SHP77 (cell line): ENCODE measurements around the gene CEP83.
"Not testable (repeated sequence)": the region's sequence is repeated elsewhere in the genome, so short reads cannot be mapped to it uniquely, and the experiment has no call there.

Experiments used
- DNase-seq, 2 experiments: peaks; one replicate each; lab custom pipeline; 2025; lab: John Stamatoyannopoulos, UW

CEP83 gene, protein sequence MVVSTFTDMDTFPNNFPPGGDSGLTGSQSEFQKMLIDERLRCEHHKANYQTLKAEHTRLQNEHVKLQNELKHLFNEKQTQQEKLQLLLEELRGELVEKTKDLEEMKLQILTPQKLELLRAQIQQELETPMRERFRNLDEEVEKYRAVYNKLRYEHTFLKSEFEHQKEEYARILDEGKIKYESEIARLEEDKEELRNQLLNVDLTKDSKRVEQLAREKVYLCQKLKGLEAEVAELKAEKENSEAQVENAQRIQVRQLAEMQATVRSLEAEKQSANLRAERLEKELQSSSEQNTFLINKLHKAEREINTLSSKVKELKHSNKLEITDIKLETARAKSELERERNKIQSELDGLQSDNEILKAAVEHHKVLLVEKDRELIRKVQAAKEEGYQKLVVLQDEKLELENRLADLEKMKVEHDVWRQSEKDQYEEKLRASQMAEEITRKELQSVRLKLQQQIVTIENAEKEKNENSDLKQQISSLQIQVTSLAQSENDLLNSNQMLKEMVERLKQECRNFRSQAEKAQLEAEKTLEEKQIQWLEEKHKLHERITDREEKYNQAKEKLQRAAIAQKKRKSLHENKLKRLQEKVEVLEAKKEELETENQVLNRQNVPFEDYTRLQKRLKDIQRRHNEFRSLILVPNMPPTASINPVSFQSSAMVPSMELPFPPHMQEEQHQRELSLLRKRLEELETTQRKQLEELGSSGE

DNA sequence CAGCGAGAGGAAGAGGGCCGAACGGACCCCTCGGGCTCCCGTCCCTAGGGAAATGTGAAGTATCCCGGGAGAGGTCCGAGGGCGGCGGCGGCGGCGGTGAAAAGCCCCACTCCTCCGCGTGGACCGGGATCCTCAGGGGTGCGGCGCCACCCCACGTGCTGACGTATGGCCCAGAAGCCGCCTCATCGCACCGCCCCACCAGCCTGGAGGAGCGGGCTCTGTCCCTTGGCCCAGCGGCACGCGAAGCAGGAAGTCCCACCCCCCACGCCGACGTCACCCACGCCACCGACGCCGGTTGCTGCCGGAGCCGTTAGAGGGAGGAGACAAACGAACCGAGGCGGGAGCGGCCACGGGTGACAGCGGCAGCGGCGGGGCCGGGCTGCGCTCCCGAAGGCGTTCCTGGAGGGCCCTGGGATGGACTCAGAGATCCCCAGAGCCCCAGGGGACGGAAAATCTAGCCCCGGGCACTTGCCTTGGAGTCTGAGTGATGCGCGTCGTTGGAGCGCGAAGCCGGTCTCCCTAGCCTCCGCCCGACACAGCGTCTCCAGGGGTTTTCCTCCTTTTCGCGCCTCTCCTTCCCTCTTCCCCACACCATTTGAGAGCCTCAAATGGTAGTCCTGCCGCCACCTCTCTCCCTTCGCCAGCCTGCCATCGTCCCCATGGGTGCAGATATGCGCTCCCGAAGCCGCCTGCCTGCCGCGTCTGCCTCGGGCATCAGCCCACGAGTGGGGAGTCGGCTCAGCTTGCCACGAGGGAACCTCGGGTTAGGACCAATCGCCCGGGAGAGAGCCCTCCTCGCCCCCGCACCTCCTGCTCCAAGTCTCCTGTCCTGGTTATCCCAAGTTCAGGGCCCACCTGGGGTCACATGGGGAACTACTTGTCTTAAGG lies at the start of gene CEP83:
CEP83 (minus strand) TSS at position 140 of the 888 bp plus-strand sequence. CDS start 47,377 bp downstream, outside the sequence.
- DNase-seq = peak; percentile 71 to 88

DNA sequence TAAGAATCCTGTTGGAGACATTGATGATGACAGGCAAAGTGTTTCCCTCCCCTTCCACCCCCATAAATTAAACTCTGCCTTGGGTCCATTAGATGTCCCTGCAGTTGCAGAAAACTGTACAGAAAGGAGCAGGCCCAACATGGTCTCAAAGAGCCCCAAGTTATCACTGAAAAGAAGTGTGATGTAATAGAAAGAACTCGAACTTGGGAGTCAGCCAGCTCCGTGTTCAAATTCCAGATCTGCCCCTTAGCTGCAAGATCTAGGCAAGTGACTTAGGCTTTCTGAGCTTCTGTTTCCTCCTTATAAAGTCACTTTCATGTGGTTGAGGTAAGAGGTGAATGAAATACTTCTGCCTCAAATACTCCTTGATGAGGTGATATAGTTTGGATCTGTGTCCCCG lies 49.6 kb upstream of the CEP83 start:
- DNase-seq = no peak

DNA sequence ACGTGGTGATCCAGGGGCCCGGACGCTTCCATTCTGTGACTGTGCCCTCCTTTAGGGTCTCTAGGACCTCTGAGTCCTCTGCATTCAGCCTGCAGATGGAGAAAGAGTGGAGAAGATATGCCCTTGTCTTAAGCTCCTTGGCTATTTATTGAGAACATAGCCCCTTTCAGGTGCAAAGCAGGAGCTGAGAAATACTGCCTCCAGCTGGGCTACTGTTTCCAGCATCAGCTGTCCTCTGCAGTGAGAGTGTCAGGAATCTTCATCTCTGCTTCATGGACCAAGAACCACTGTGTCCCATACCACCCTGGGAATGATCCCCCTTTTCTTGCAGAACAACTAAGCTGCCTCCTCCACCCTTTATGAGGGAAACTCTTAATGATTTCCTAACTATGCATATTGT lies 47.8 kb upstream of the CEP83 start:
- no peak for DNase-seq

DNA sequence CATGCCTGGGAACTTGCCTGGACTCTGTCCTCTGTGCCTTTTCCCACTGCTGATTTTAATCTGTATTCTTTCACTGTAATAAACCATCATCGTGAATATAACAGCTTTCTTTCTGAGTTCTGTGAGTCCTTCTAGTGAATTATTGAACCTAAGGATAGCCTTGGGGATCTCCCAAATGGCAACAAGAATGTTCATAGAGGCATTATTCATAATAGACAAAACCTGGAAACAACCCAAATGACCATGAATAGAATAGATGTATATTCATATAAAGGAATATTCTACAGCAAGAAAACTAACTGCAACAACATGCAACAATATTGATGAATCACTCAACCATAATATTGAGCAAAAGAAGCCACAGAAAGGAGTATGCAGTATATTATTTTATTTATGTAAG lies 44.7 kb upstream of the CEP83 start:
- DNase-seq = no peak

DNA sequence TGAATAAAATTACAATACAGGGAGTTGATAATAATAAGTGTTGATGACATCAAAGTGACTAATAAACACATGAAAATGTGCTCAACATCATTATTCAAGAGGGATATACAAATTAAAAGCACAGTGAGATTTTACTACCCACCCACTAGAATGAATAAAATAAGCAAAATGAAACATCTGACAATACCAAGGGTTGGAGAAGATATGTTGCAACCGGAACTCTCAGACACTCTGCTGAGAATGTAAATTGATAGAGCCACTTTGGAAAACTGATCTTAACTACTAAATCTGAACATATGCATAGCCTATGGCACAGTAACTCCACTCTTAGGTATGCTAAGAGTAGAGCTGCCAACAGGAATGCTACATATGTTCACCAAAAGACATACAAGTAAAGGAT lies 44.0 kb upstream of the CEP83 start:
- DNase-seq = no peak

DNA sequence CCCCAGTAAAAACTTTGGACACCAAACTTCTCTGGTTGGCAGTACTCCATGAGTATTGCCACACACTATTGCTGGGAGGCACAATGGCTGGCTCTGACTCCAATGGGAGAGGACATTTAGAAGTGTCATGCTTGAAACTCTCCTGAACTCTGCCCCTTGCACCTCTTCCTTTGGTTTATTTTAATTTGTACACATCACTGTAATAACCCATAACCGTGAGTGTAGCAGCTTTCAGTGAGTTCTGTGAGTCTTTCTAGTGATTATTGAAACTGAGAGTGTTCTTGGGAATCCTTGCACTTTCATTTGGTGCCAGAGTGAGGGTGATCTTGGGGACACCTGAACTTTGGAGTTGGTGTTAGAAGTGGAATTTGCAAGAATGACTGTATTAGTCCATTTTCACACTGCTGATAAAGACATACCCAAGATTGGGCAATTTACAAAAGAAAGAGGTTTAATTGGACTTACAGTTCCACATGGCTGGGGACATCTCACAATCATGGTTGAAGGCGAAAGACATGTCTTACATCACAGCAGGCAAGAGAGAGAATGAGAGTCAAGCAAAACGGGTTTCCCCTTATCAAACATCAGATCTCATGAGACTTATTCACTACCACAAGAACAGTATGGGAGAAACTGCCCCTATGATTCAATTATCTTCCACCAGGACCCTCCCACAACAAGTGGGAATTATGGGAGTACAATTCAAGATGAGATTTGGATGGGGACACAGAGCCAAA lies 41.3 kb upstream of the CEP83 start:
- no peak for DNase-seq

DNA sequence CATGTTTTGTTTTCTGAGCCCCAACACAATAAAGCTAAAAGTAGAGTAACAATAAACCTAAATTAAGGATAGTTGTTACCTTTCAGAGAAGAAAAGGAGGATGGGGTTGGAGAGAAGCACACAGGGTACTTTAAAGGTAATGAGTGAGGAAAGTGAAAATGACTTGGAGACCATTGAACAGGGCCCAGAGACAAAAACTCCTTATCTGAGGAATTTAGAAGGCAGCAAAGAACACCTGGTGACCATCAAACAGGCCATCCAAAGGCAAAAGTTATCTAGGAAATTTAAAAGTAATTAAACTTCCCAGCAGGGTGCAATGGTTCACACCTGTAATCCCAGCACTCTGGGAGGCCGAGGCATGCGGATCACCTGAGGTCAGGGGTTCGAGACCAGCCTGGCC lies 39.0 kb upstream of the CEP83 start:
- no peak for DNase-seq

DNA sequence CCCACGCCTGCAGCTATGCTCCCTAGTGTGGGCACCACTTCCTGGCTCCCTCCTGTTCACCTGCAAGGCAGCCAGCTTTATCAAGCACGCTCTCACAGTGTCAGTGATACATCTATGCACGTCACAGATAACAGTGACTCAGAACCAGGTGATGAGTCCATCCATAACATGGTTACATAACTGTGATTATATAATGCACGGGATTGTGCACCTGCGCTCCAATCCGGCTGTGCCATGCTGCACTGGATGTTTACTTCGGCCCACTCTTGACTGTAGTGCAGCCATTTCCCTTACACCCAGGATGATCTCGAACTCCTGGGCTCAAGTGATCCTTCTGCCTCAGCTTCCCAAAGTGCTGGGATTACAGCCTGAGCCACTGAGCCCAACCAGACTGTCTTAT lies 38.4 kb upstream of the CEP83 start:
- DNase-seq = peak in 1 of 2 experiments; percentile 14

DNA sequence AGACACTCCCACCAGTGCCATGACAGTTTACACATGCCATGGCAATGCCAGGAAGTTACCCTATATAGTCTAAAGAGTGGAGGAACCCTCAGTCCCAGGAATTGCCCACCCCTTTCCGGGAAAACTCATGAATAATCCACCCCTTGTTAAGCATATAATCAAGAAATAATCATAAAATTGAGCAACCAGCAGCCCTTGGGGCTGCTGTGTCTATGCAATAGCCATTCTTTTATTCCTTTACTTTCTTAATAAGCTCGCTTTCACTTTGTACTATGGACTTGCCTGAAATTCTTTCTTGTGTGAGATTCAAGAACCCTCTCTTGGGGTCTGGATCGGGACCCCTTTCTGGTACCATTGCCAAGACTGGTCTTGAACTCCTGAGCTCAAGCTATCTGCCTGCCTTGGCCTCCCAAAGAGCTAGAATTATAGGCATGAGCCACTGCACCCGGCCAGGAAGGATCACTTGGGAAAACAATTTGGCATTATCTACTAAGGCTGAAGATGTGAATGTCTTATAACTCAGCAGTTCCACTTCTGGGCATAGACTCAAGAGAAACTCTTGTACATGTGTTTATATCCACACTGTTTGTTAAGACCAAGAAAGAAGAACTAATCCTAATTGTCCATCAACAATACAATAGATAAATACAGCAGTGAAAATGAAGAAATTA lies 35.9 kb upstream of the CEP83 start:
- no peak for DNase-seq

DNA sequence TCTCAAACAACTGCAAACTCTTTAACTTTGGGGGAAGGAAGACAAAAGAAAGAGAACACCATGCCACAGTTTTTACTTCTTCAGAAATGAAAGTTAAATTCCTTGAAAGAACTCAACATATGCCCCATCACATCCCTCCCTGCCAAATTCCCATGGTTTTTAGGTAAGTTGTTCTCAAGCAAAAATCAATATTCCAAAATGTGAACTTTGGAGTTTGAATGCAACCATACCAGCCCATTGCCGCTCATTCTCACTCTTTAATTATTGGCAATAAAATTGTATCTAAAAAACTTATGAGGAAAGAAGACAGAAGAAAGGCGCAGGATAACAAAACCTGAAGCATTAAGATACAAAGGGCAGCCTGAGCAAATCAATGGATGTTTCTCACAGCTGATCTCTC lies 31.8 kb upstream of the CEP83 start:
- DNase-seq = no peak

DNA sequence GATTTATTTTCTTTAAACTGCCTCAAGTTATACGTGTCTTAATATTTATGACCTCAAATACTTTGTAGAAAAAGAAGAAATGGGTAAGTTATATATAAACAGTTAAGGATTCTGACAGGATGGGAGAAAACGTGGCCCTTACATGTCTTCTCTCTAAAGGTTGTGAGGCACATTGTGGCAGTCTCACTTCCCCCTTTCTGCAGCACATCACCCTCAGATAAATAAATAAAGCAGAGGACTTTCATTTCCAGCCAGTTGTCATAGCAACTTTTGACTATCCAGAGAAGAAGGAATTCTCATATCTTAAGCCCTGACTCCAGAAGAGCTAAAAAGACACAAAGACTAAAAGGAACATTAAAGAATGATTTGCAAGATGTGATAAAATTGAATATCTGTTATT lies 28.8 kb upstream of the CEP83 start:
- DNase-seq = no peak

DNA sequence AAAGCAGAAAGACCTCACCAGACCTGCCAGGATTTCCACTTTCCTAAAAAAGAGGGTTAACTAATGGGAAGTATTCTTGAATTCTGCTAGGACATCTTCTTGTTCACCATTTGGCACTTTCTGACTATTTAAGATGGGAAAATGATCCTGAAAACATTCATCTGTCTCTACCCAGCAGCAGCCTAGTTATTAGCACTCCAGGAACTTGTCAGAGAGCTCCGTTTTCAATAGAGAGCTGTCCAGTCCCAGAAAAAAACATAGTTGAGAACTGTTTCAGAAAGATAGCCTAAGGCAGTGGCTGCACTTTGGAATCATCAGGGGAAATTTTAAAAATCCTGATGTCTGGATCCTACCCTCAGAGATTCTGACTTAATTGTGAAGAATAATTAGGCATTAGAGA lies 22.1 kb upstream of the CEP83 start:
- DNase-seq = no peak

DNA sequence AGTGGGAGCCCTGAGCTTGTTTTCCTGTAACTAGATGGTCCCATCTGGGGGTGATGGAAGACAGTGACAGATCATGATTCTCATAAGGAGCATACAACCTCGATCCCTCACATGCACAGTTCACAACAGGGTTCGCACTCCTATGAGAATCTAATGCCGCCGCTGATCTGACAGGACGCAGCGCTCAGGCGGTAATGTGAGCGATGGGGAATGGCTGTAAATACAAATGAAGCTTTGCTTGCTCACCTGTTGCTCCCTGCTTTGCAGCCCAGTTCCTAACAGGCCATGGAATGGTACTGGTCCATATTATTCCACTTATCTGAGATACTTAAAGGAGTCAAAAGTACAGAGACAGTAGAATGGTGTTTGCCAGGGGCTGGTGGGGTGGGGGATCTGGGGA lies 9.9 kb upstream of the CEP83 start:
- DNase-seq = no peak

DNA sequence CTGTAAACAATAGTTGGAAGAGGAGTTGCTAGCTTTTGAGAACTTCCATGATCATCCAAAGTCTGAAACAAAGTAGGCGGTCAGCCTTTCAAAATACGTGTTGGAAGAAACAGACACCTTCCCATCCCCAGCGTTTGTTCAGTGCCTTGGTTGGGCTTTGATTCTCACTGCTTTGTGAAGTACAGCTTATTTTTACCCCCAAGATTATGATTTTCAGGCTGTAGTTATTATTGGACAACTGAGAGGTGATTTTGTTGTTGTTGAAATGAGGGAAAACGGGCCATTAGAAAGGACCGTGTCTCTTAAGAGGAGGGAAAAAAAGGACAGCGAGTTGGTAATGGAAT lies 921 bp upstream of the CEP83 start:
- DNase-seq = no peak

DNA sequence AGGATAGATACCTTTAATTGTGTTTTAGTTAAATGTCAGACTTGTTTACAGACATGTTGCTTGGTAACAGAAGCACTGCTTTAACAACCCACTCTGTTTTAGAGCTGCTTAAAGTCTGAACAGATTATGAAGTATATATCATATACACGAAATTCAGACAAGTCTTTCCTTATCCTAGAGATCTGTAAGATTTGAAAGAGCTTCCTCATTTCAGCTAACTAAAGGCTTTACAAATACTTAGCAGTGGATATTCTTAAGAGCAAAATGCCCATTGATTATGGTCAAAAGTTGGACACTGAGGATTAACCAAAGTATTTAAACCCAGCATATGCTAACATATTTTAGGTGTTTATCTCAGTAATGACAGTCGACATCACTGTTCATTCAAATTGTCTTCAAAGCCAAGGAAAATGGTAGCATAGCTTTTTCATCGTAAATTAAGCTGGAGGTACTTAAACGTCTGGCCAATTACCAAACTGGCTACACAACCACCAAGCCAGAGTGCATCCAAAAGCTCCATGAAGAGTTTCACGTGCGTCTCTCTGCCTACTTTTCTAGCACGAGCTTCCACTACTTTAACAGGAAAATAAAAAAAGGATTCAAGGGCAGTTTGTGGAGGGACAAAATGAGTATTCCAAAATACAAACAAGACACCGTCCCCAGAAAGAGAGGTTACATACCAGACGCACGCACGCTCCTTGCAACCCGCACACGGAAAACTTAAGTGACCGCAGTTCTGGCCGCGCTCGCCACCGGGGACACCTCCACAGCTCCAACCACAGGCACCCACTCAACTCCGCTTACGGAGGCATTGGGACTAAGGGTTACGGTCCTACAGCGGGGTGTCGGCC lies 565 bp downstream of the CEP83 start:
- peak; percentile 1 to 27 for DNase-seq

DNA sequence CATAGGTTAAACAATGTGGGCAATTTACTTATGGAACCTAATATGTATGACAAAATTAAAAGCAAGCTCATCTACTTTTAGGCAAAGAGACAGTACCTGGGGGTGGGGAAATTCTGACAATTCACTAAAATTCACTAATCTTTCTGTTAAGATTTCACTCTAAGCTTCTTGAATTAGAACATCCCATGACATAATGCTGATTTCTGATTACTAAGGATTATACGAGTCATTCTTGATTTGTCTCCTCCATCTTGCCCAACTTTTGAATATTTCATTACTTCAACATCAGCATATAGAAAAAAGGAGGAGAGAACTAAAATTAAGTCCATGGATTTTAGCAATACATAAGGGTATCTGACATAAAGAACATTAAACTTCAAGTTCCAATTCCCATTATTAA lies 2.4 kb downstream of the CEP83 start:
- no peak for DNase-seq

DNA sequence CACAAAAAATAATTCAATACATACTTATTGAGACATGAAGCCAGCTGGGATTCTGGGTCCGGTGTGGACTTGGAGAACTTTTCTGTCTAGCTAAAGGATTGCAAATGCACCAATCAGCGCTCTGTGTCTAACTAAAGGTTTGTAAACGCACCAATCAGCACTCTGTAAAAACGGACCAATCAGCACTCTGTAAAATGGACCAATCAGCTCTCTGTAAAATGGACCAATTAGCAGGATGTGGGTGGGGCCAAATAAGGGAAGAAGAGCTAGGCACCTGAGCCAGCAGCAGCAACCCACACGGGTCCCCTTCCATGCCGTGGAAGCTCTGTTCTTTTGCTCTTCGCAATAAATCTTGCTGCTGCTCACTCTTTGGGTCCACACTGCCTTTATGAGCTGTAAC lies 5.3 kb downstream of the CEP83 start:
- not testable (repeated sequence) for DNase-seq

DNA sequence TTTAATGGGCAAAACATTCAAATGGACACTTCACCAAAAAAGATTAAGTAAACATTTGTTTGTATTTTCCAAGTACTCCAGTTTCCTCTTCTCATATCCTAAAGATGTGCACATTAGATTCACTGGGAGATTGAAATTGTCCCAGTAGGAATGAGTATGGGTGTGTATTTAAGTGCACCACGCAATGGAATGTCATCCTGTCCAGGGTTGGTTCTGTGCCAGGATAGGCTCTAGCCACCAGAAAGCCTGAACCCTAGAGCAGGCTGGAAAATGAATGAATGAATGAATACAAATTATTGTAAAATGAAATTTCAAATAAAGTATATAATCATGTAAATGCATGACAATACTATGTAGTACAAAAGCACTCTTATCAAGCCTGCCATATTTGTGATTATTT lies 14.0 kb downstream of the CEP83 start:
- DNase-seq = no peak

DNA sequence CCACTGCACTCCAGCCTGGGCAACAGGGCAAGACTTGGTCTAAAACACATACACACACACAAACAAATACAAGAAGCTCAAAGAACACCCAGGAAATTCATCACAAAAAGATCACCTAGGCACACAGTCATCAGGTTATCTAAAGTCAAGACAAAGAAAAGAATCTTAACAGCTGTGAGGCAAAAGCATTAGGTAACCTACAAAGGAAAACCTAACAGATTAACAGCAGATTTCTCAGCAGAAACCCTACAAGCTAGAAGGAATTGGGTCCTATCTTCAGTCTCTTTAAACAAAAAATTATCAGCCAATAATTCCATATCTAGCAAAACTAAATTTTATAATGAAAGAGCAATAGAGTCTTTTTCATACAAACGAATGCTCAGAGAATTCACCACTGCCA lies 22.4 kb downstream of the CEP83 start:
- no peak for DNase-seq

DNA sequence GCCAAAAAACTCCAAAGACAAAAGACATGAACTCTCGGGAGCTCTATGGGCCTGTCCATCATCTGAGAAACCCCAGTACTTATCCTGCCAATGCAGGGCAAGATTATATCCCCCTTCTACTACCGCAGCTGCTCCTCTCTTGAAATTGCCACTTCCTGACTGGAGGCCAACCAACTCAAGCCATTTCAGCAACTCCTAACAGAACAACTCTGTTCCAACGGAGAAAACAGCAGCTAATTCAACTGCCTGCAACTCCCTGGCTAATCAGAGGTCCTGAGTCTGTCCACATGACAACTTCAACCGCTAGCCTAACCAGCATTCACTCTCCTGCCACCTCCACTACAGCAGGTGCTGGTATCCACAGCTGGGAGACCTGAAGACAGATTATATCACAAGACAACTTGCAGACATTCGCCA lies 24.1 kb downstream of the CEP83 start:
- DNase-seq = no peak
